Body of pancreas (tissue), 4 donors: ENCODE results near the gene PGPEP1. TPM values are rescaled to one million over a fixed set of nuclear protein-coding genes. Genes with fewer than 3 reads are reported as not detected.

Source experiments
- ATAC-seq: fragments of 150-250 bp; one replicate; pipeline ENCODE4 v1.9.1; 2016
- DNase-seq, 4 donors: peaks; one replicate each; pipeline ENCODE4 v3.0.0-alpha.2; 2019
- H3K27ac ChIP-seq, 4 donors: fragments of 200-600 bp; sonication (generic); 1 replicate in 3 of 4; 2 replicates in 1 of 4; pipeline versions ENCODE4 v1.5.1 to v1.6.1; 2016 to 2019; ENCODE audit warnings: mild to moderate bottlenecking in 1 of 4, mixed read lengths in 1 of 4, moderate library complexity in 1 of 4
- H3K27me3 ChIP-seq, 2 donors: fragments of 200-600 bp; sonication (generic); one replicate each; pipeline ENCODE4 v1.6.0; 2016; ENCODE audit warnings: mild to moderate bottlenecking in 1 of 2
- H3K36me3 ChIP-seq, 2 donors: fragments of 200-600 bp; sonication (generic); replicated peaks in 1 of 2; 2 replicates each; pipeline ENCODE4 v1.5.1; 2016; ENCODE audit warnings: low read depth in 2 of 2; ENCODE audit not compliant: insufficient read depth in 1 of 2
- H3K4me1 ChIP-seq: fragments of 200-600 bp; sonication (generic); one replicate; pipeline ENCODE4 v1.6.0; 2016
- H3K4me3 ChIP-seq, 2 donors: fragments of 200-600 bp; sonication (generic); 1 replicate in 1 of 2; 2 replicates in 1 of 2; pipeline ENCODE4 v1.5.1; 2016 to 2019
- H3K9me3 ChIP-seq, 3 donors: fragments of 200-600 bp; sonication (generic); 1 replicate in 2 of 3; 2 replicates in 1 of 3; pipeline ENCODE4 v1.5.1; 2016
- CTCF ChIP-seq, 7 experiments: fragments of 450-650 bp in 4 of 7; fragments of 200-600 bp in 3 of 7; sonication (generic) in 3 of 7; IDR thresholded peaks; one replicate each; pipeline ENCODE4 v1.5.1; 2016 to 2019; ENCODE audit warnings: antibody characterized with exemption in 7 of 7
- POLR2A ChIP-seq, 3 donors: fragments of 450-650 bp; IDR thresholded peaks; one replicate each; pipeline ENCODE4 v1.6.1; 2016; ENCODE audit warnings: antibody characterized with exemption in 3 of 3, mild to moderate bottlenecking in 2 of 3
- WGBS, 2 donors: methylation state at CpG; one replicate each; pipeline ENCODE4 v1.1.5; 2017; 5-methylcytosine and 5-hydroxymethylcytosine counted together
- intact Hi-C: fragments of 100-400 bp; cut with DNase I; formaldehyde crosslinking; loops from one replicate; pipeline ENCODE4 v1.15.1; 2023
- total RNA-seq, 2 donors: library from RNA; depleted of rRNA; stranded (reverse); fragments of >200 nt; gene quantifications; one replicate each; pipeline ENCODE4 v1.1.0, GENCODE V29; 2016

Gene PGPEP1
- total RNA-seq: 10 to 100 TPM; 22.1 to 37.6 TPM

GRCh38 chr19:18340190-18340989 lies at the start of gene PGPEP1:
PGPEP1 (plus strand) TSS chr19:18340598; CDS start chr19:18340682, 84 bp downstream.
- no peaks in the 10 kb centered on the region for H3K36me3 ChIP-seq
- H3K27ac ChIP-seq: peak within 1 kb of the TSS; percentile 60 to 89 (median 82)
- peak; percentile 57 to 71 (median 67) for TF ChIP-seq POLR2A (IDR thresholded peaks at IDR 0.05)
- TF ChIP-seq CTCF (IDR thresholded peaks at IDR 0.05): peak in 1 of 7 experiments; percentile 16
- peak; percentile 70 to 81 (median 76) for DNase-seq
- ATAC-seq: peak; percentile 83
- no peaks in the 10 kb centered on the region for H3K27me3 ChIP-seq
- intact Hi-C loops: no loop called here
- H3K4me1 ChIP-seq: peaks cover 32% of the 10 kb centered on the region
- no peaks in the 10 kb centered on the region for H3K9me3 ChIP-seq
- peak within 1 kb of the TSS; percentile 35 to 54 for H3K4me3 ChIP-seq
- 5 to 23% methylated on average over 11 to 66 of the region's 69 CpGs for WGBS, 2 donors

GRCh38 chr19:18291019-18291524 lies 49.3 kb upstream of the PGPEP1 start:
- intact Hi-C loops: no loop called here
- DNase-seq (no peak), ATAC-seq (no peak)
- Histone ChIP-seq H3K36me3 (no peaks in the 10 kb centered on the region), H3K4me3 (no peak overlapping the region), H3K27me3 (no peaks in the 10 kb centered on the region), H3K4me1 (peaks cover 35% of the 10 kb centered on the region), H3K27ac (peak overlapping the region; percentile 77 to 93 (median 88)), H3K9me3 (no peaks in the 10 kb centered on the region)
- TF ChIP-seq CTCF (IDR thresholded peaks at IDR 0.05) (no peak), POLR2A (IDR thresholded peaks at IDR 0.05) (no peak)
- WGBS, 2 donors: 61 to 78% methylated on average over 19 to 21 of the region's 21 CpGs

GRCh38 chr19:18291590-18292461 lies 48.6 kb upstream of the PGPEP1 start:
- intact Hi-C loops: no loop called here
- H3K36me3 ChIP-seq: no peaks in the 10 kb centered on the region
- H3K27ac ChIP-seq: peak overlapping the region; percentile 77 to 93 (median 88)
- 3% methylated on average over 27 to 72 of the region's 75 CpGs for WGBS, 2 donors
- peak; percentile 46 to 80 (median 74) for TF ChIP-seq POLR2A (IDR thresholded peaks at IDR 0.05)
- TF ChIP-seq CTCF (IDR thresholded peaks at IDR 0.05): no peak
- H3K4me3 ChIP-seq: peak overlapping the region; percentile 4 to 8
- peak; percentile 74 for ATAC-seq
- no peaks in the 10 kb centered on the region for H3K27me3 ChIP-seq
- peak; percentile 70 to 87 (median 80) for DNase-seq
- no peaks in the 10 kb centered on the region for H3K9me3 ChIP-seq
- H3K4me1 ChIP-seq: peaks cover 35% of the 10 kb centered on the region

GRCh38 chr19:18292462-18292809 lies 48.0 kb upstream of the PGPEP1 start:
- 0 to 1% methylated on average over 8 to 20 of the region's 20 CpGs for WGBS, 2 donors
- Histone ChIP-seq H3K36me3 (no peaks in the 10 kb centered on the region), H3K27me3 (no peaks in the 10 kb centered on the region), H3K4me1 (peaks cover 35% of the 10 kb centered on the region), H3K4me3 (peak overlapping the region; percentile 4 to 8), H3K27ac (peak overlapping the region; percentile 77 to 93 (median 88)), H3K9me3 (no peaks in the 10 kb centered on the region)
- DNase-seq (peak in 2 of 4 donors; percentile 51 to 52), ATAC-seq (peak; percentile 36)
- TF ChIP-seq CTCF (IDR thresholded peaks at IDR 0.05) (no peak), POLR2A (IDR thresholded peaks at IDR 0.05) (no peak)
- intact Hi-C loops: no loop called here
